GM23338 (cell line): ENCODE results near the gene MAP3K9. TPM values are rescaled to one million over a fixed set of nuclear protein-coding genes. Genes with fewer than 3 reads are reported as not detected.

Source experiments
- ATAC-seq: fragments of 200-7000 bp; cut with Tn5 transposase; 3 replicates; pipeline ENCODE4 v1.9.1; 2020
- DNase-seq: peaks from one replicate; pipeline ENCODE4 v3.0.0-alpha.2; 2015; ENCODE audit warnings: low spot score
- H2AFZ ChIP-seq: fragments of 200-600 bp; sonication (generic); 2 replicates; pipeline ENCODE4 v1.8.0; 2016; ENCODE audit warnings: antibody characterized with exemption, mild to moderate bottlenecking, moderate library complexity
- H3F3A ChIP-seq: fragments of 200-600 bp; sonication (generic); replicated peaks from 2 replicates; pipeline ENCODE4 v1.8.0; 2017; ENCODE audit warnings: antibody characterized with exemption, mixed run types, low read depth
- H3K27ac ChIP-seq: fragments of 200-600 bp; sonication (generic); 2 replicates; pipeline ENCODE4 v1.6.1; 2016; ENCODE audit warnings: low read depth
- H3K27me3 ChIP-seq: fragments of 200-600 bp; sonication (generic); 2 replicates; pipeline ENCODE4 v1.8.0; 2016; ENCODE audit warnings: mild to moderate bottlenecking, mixed run types, moderate library complexity; ENCODE audit not compliant: insufficient read depth
- H3K36me3 ChIP-seq: fragments of 200-600 bp; sonication (generic); 2 replicates; pipeline ENCODE4 v1.8.0; 2016; ENCODE audit warnings: mild to moderate bottlenecking; ENCODE audit not compliant: insufficient read depth
- H3K4me1 ChIP-seq: fragments of 200-600 bp; sonication (generic); 2 replicates; pipeline ENCODE4 v1.8.0; 2016; ENCODE audit warnings: mild to moderate bottlenecking, moderate library complexity; ENCODE audit not compliant: insufficient read depth
- H3K4me2 ChIP-seq: fragments of 200-600 bp; sonication (generic); 2 replicates; pipeline ENCODE4 v1.7.1; 2017; ENCODE audit warnings: mixed run types
- H3K4me3 ChIP-seq: fragments of 200-600 bp; sonication (generic); 2 replicates; pipeline ENCODE4 v1.6.1; 2016; ENCODE audit warnings: mixed run types
- H3K79me2 ChIP-seq: fragments of 200-600 bp; sonication (generic); replicated peaks from 2 replicates; pipeline ENCODE4 v1.8.0; 2017; ENCODE audit warnings: mild to moderate bottlenecking; ENCODE audit not compliant: insufficient read depth
- H3K9me2 ChIP-seq: fragments of 200-600 bp; sonication (generic); 2 replicates; pipeline ENCODE4 v1.8.0; 2017; ENCODE audit not compliant: insufficient read depth
- H4K20me1 ChIP-seq: fragments of 200-600 bp; sonication (generic); replicated peaks from 2 replicates; pipeline ENCODE4 v1.8.0; 2017; ENCODE audit warnings: mild to moderate bottlenecking; ENCODE audit not compliant: insufficient read depth
- H3K27ac Mint-ChIP-seq: 2 replicates; pipeline ENCODE4 v1.8.0; 2020; ENCODE audit warnings: inconsistent platforms, mild to moderate bottlenecking, moderate library complexity, mixed read lengths
- H3K27me3 Mint-ChIP-seq: 3 replicates; pipeline ENCODE4 v1.8.0; 2022; ENCODE audit warnings: low read depth, mild to moderate bottlenecking, moderate library complexity, mixed read lengths, inconsistent platforms; ENCODE audit not compliant: insufficient read depth, poor library complexity
- H3K36me3 Mint-ChIP-seq: 3 replicates; pipeline ENCODE4 v1.8.0; 2021; ENCODE audit warnings: low read depth, mild to moderate bottlenecking, inconsistent platforms, moderate library complexity, mixed read lengths
- H3K4me1 Mint-ChIP-seq: 3 replicates; pipeline ENCODE4 v1.8.0; 2020; ENCODE audit warnings: mild to moderate bottlenecking, inconsistent platforms, mixed read lengths
- H3K4me3 Mint-ChIP-seq: 3 replicates; pipeline ENCODE4 v1.8.0; 2021; ENCODE audit warnings: moderate library complexity, mild to moderate bottlenecking, inconsistent platforms, mixed read lengths
- H3K9me3 Mint-ChIP-seq: 3 replicates; pipeline ENCODE4 v1.8.0; 2020; ENCODE audit warnings: moderate library complexity, mild to moderate bottlenecking, inconsistent platforms, mixed read lengths
- CREB1 ChIP-seq: fragments of 250-450 bp; sonication (Bioruptor Pico); IDR thresholded peaks from 2 replicates; pipeline ENCODE4 v1.5.0; 2020; ENCODE audit warnings: low read depth, mild to moderate bottlenecking, moderate library complexity
- JUNB ChIP-seq: IDR thresholded peaks from one replicate; pipeline ENCODE4 v1.6.1; 2016; ENCODE audit warnings: antibody characterized with exemption; ENCODE audit not compliant: unreplicated experiment
- NANOG ChIP-seq: IDR thresholded peaks from 2 replicates; pipeline ENCODE4 v1.6.1; 2016; ENCODE audit warnings: antibody characterized with exemption, borderline replicate concordance
- POLR2AphosphoS5 ChIP-seq: IDR thresholded peaks from 2 replicates; pipeline ENCODE4 v1.6.1; 2016; ENCODE audit warnings: antibody characterized with exemption, low read depth
- STAT1 ChIP-seq: IDR thresholded peaks from one replicate; pipeline ENCODE4 v1.6.1; 2016; ENCODE audit warnings: antibody characterized with exemption; ENCODE audit not compliant: unreplicated experiment
- polyA plus RNA-seq: library from polyadenylated mRNA; unstranded; fragments of >200 nt; fragmentation: Nextera tagmentation; extraction: Ambion mirVana; gene quantifications from 2 replicates; pipeline ENCODE4 v1.2.1, GENCODE V29; 2016
- total RNA-seq: library from RNA; depleted of rRNA; stranded (reverse); fragments of >200 nt; shearing (Covaris generic); gene quantifications from 2 replicates; pipeline ENCODE4 v1.2.3, GENCODE V29; 2014
- TF ChIP-seq, protein P1 (sequence below), 2 experiments: fragments of 200-600 bp in 1 of 2; sonication (generic) in 1 of 2; conservative IDR thresholded peaks; 2 replicates each; pipeline versions ENCODE4 v1.5.1 to v1.6.1; 2016 to 2017; ENCODE audit warnings: antibody characterized with exemption in 2 of 2, low read depth in 2 of 2, mild to moderate bottlenecking in 2 of 2, moderate library complexity in 1 of 2

MAP3K9 gene
- total and polyA plus RNA-seq, 2 experiments from 2014 or later = 5.3 to 30.8 TPM

DNA sequence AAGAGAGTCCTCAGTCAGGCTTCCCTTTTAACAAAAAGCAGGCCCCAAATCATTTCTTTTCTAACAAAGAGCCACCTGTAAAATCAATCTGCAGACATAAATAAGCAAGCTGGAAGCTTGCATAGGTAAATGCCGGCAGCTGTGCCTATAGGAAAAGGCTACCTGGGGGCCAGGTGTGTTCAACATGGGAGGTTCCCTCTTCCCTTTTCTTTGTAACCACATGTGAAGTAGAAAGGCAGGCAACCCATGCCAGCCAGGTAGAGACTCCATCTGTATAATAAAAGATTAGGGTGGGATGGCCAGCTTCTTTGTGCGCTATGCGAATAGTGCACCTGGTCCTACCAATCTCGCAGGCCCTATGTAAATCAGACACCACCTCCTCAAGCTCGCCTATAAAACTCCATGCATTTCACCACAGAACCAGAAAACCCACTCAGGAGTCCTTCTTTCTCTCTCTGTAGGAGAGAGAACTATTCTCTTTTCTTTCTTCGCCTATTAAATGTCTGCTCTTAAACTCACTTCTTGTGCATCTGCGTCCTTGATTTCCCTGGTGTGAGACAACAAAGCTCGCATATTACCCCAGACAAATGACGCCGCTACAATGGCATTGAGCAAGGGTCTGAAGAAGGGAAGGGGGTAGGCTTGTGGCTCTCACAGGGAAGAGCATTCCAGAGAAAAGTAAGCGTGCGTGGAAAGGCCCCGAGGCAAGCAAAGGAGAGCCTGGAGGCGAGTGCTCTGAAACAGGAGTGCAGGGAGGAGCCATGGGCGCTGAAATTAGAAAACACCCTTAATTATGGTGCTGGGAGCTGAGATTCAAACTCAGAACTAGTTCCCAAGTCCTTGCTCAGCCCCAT, 100.4 kb downstream of the MAP3K9 start (continued):
- TF ChIP-seq, protein P1, sequence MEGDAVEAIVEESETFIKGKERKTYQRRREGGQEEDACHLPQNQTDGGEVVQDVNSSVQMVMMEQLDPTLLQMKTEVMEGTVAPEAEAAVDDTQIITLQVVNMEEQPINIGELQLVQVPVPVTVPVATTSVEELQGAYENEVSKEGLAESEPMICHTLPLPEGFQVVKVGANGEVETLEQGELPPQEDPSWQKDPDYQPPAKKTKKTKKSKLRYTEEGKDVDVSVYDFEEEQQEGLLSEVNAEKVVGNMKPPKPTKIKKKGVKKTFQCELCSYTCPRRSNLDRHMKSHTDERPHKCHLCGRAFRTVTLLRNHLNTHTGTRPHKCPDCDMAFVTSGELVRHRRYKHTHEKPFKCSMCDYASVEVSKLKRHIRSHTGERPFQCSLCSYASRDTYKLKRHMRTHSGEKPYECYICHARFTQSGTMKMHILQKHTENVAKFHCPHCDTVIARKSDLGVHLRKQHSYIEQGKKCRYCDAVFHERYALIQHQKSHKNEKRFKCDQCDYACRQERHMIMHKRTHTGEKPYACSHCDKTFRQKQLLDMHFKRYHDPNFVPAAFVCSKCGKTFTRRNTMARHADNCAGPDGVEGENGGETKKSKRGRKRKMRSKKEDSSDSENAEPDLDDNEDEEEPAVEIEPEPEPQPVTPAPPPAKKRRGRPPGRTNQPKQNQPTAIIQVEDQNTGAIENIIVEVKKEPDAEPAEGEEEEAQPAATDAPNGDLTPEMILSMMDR (conservative IDR thresholded peaks at IDR 0.05; ENCODE audit: low read depth in 2 of 2) = no peak
- TF ChIP-seq POLR2AphosphoS5 (peak; percentile 80), JUNB (no peak), STAT1 (no peak)

DNA sequence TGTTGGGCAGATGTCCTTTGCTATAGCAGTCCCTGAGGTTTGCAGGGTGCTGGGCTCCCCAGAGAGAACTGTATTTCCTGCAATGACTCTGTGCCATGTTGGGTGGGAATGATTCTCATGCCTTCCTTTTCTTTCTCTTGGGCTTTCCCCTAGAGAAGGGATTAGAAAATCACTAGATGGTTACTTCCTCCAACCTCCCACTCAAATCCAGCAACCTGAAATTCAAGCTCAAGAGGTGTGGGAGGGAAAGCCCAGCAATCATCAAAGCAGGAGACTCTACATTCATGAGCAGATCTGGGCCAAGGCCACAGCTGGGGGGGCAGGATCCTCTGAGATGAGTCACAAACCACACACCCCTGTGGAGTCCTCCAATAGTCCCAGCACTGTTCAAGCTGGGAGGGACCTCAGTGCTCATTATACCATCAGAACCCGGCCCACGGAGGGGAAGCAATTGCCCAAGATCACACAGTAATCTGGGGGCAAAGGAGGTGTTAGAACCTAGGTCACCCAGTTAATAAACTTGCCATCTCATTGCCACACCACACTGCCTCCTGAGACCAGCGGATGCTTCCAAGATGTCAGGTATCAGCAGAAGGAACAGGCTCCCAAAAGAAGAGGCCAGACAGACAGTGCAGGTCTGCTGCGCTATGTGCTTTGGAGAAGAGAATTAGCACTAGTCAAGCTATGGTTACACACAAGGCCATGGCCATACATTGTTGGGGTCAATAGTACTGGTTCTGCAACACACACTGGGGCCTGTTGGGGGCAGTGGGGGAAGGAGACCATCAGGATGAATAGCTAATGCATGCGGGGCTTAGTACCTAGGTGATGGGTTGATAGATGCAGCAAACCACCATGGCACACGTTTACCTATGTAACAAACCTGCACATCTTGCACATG, 101.9 kb downstream of the MAP3K9 start:
- Histone ChIP-seq H3K27me3 (no peaks in the 10 kb centered on the region), H3K36me3 (no peaks in the 10 kb centered on the region), H3K9me2 (0 out of 2 replicates have a peak, but pooled peaks cover 8% of the 10 kb centered on the region), H4K20me1 (no peaks in the 10 kb centered on the region), H3K79me2 (no peaks in the 10 kb centered on the region), H3F3A (peaks cover 12% of the 10 kb centered on the region; the same call in 1 of the 2 replicates), H3K27ac (peak overlapping the region; percentile 97), H2AFZ (no peak overlapping the region), H3K4me3 (no peak overlapping the region), H3K4me1 (peaks cover 44% of the 10 kb centered on the region), H3K4me2 (peak overlapping the region; percentile 41)
- H3K4me1 Mint-ChIP-seq = peaks cover 46% of the 10 kb centered on the region
- H3K36me3 Mint-ChIP-seq = no peaks in the 10 kb centered on the region
- peak; percentile 16 for ATAC-seq
- peaks cover 8% of the 10 kb centered on the region for H3K27me3 Mint-ChIP-seq
- no peaks in the 10 kb centered on the region; the same call in 1 of the 3 replicates for H3K9me3 Mint-ChIP-seq
- no peak for TF ChIP-seq NANOG
- TF ChIP-seq, protein P1 (conservative IDR thresholded peaks at IDR 0.05; ENCODE audit: low read depth in 2 of 2) = peak; percentile 33 to 44
- peak; percentile 30 for DNase-seq
- no peak overlapping the region for H3K4me3 Mint-ChIP-seq
- H3K27ac Mint-ChIP-seq = peak overlapping the region; percentile 58

DNA sequence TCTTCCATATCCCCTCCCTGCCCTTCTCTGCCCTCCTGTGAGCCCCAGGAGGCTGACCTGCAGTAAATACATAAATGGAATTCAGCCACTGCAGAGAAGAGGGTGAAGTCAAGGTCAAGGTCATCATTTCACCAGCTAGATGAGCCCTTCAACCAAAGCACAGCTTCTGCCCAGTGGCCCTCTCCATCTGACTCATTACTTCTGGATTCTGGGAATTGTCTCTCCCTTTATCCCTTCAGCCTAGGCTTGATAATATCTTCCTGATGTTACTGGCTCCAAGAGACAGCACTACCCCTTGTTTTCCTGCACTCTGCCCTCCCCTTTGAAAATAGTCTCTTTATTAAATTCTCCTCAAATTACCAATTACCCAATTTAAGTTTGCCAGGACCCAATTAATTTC, 103.1 kb downstream of the MAP3K9 start:
- Histone ChIP-seq H3F3A (peaks cover 12% of the 10 kb centered on the region; the same call in 1 of the 2 replicates), H3K36me3 (no peaks in the 10 kb centered on the region), H3K4me1 (peaks cover 44% of the 10 kb centered on the region), H3K4me3 (no peak overlapping the region), H3K27me3 (no peaks in the 10 kb centered on the region), H2AFZ (no peak overlapping the region), H4K20me1 (no peaks in the 10 kb centered on the region), H3K4me2 (peak overlapping the region; percentile 58), H3K79me2 (no peaks in the 10 kb centered on the region), H3K27ac (no peak overlapping the region), H3K9me2 (0 out of 2 replicates have a peak, but pooled peaks cover 8% of the 10 kb centered on the region)
- Mint-ChIP-seq H3K4me1 (peaks cover 51% of the 10 kb centered on the region), H3K27ac (no peak overlapping the region), H3K27me3 (peaks cover 6% of the 10 kb centered on the region), H3K36me3 (no peaks in the 10 kb centered on the region), H3K4me3 (no peak overlapping the region), H3K9me3 (no peaks in the 10 kb centered on the region; the same call in 1 of the 3 replicates)
- no peak for ATAC-seq
- DNase-seq = no peak
- no peak for TF ChIP-seq JUNB
- no peak for TF ChIP-seq NANOG
- TF ChIP-seq, protein P1 (conservative IDR thresholded peaks at IDR 0.05; ENCODE audit: low read depth in 2 of 2) = no peak
- no peak for TF ChIP-seq CREB1 (CRISPR knock-in tag)
